Measurements from ENCODE around the gene NDUFC1. TPM values are rescaled to one million over a fixed set of nuclear protein-coding genes. Genes with fewer than 3 reads are reported as not detected.

NDUFC1 gene
- total and polyA plus RNA-seq, 2 of the 8 experiments (the other 6 are each of a cell fraction or from before 2014, with no cell fraction given), result 41.9 to 62.0 TPM

DNA sequence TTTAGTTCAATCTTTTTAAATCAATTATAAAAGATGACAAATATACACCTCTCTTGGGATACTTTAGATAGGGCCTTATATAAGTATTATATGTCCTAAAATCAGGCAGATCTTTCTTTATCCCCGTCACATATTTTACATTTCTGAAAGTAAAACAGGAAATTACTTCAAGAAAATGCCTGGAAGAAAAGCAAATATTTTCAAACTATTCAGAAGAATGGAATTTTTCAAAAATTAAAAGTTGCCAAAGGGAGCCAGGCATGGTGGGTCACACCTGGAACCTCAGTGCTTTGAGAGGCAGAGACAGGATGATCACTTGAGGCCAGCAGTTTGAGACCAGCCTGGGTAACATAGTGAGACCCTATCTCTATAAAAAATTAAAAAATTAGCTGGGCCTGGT lies 56.7 kb downstream of the NDUFC1 start (continued):
- no peak for TF ChIP-seq NRF1 (IDR thresholded peaks at IDR 0.05; ENCODE audit: low read depth, low read length)
- no peak for TF ChIP-seq CBX5 (IDR thresholded peaks at IDR 0.05; ENCODE audit: low read depth, low read length)
- TF ChIP-seq ASH2L (IDR thresholded peaks at IDR 0.05; ENCODE audit: low read length), result no peak
- TF ChIP-seq YY1 (IDR thresholded peaks at IDR 0.05; ENCODE audit: low read depth, low read length), result no peak
